ENCODE results near the gene TP53TG3F. TPM values are rescaled to one million over a fixed set of nuclear protein-coding genes. Genes with fewer than 3 reads are reported as not detected.

Gene TP53TG3F, protein sequence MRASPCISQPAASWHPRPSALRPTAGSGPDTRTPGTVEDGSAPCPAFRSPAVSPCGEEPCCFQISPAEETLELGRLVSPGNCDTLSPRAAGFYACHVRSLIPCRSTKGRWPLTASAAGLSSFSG
- total RNA-seq (2022; extraction: Qiagen RNA extraction; ENCODE audit: low read depth) = 0.13 to 0.27 TPM (median 0.24 TPM) in 3 of 5 replicates, not detected in the others

DNA sequence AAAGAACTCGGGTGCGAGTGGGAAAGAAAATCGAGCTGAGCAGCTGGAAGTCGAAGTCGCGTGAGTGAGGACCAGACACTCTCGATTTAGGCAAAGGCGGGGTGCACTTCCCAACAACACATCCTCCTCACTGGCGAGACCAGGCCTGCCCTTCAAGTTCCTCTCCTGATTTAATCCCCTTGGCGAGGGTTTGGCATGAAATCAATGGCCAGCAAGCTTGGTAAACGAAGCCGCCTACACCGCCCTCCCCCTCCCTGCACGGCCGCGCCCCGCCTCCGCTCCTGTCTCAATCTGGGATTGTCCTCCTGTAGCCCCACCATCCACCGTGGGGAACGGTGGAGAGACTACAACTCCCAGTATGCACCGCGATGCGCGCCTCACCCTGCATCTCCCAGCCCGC is at the start of gene TP53TG3F:
TSS of gene TP53TG3F (plus strand) at position 301 of the 400 bp plus-strand sequence. CDS start at position 369, 68 bp downstream.

Other genes starting within 250 kb of the TP53TG3F start
- gene TP53TG3E, start 155.3 kb upstream of the TP53TG3F start, total RNA-seq (2022; extraction: Qiagen RNA extraction; ENCODE audit: low read depth) = not detected in 5 replicates
- gene TP53TG3B, start 98.8 kb upstream of the TP53TG3F start, total RNA-seq (2022; extraction: Qiagen RNA extraction; ENCODE audit: low read depth) = 0.17 to 0.37 TPM in 2 of 5 replicates, not detected in the others